GM12878 (cell line): Measurements from ENCODE around the gene SRSF12. TPM values are rescaled to one million over a fixed set of nuclear protein-coding genes. Genes with fewer than 3 reads are reported as not detected.

Experiments
- ATAC-seq: fragments of 200-7000 bp; cut with Tn5 transposase; 3 replicates; pipeline ENCODE4 v1.9.1; 2020; ENCODE audit warnings: mild to moderate bottlenecking, moderate library complexity
- BruUV-seq: library from RNA; stranded (reverse); fragments of 400-500 nt; replicated peaks from 2 replicates; lab custom pipeline; 2021; lab: Mats Ljungman, UMichigan
- CTCF ChIA-PET: fragments of 300-600 bp; sonication (Branson Sonifier 250); formaldehyde crosslinking; extraction: SDS; loops from one replicate; lab custom pipeline; 2021; ENCODE audit warnings: inconsistent platforms; lab: Yijun Ruan, JAX
- POLR2A ChIA-PET: fragments of 350-600 bp; formaldehyde crosslinking; extraction: SDS; loops from one replicate; lab custom pipeline; 2021; ENCODE audit warnings: inconsistent platforms; lab: Charles Lee
- RAD21 ChIA-PET: fragments of 300-600 bp; sonication (Branson Sonifier 250); formaldehyde crosslinking; loops from one replicate; lab custom pipeline; 2023; ENCODE audit warnings: antibody characterized with exemption; ENCODE audit not compliant: unreplicated experiment; lab: Charles Lee
- SMC1A ChIA-PET: fragments of 300-600 bp; sonication (Branson Sonifier 250); formaldehyde crosslinking; loops from one replicate; lab custom pipeline; 2023; ENCODE audit not compliant: unreplicated experiment, uncharacterized antibody; lab: Charles Lee
- DNase-seq: peaks from one replicate; pipeline ENCODE4 v3.0.0-alpha.2; 2011; ENCODE audit warnings: low read depth, low spot score
- FAIRE-seq: peaks from 3 replicates; lab custom pipeline; 2011; peaks lifted over from hg19 to GRCh38; lab: Jason Lieb, UNC
- H2AFZ ChIP-seq: 2 replicates; pipeline ENCODE4 v1.6.0; 2011; ENCODE audit warnings: low read depth, low read length, control low read depth; ENCODE audit not compliant: control insufficient read depth
- H3K27ac ChIP-seq: 2 replicates; pipeline ENCODE4 v1.5.1; 2011; ENCODE audit warnings: control low read depth; ENCODE audit not compliant: control insufficient read depth, insufficient read depth
- H3K27me3 ChIP-seq, 2 experiments: replicated peaks in 1 of 2; 2 replicates each; pipeline versions ENCODE4 v1.6.0 to v1.6.1; 2011; ENCODE audit warnings: low read length in 1 of 2; ENCODE audit not compliant: control insufficient read depth in 2 of 2, insufficient read depth in 2 of 2
- H3K36me3 ChIP-seq, 2 experiments: 2 replicates each; pipeline ENCODE4 v1.5.1; 2011; ENCODE audit warnings: low read length in 1 of 2; ENCODE audit not compliant: control insufficient read depth in 2 of 2, insufficient read depth in 2 of 2
- H3K4me1 ChIP-seq: 2 replicates; pipeline ENCODE4 v1.6.1; 2011; ENCODE audit warnings: mild to moderate bottlenecking, low read length, moderate library complexity, mixed read lengths; ENCODE audit not compliant: control insufficient read depth, insufficient read depth
- H3K4me2 ChIP-seq: 2 replicates; pipeline ENCODE4 v1.6.0; 2011; ENCODE audit warnings: control low read depth; ENCODE audit not compliant: control insufficient read depth, insufficient read depth
- H3K4me3 ChIP-seq: fragments of 200-600 bp; sonication (generic); 2 replicates; pipeline ENCODE4 v1.5.1; 2016
- H3K79me2 ChIP-seq: 2 replicates; pipeline ENCODE4 v1.6.0; 2011; ENCODE audit warnings: low read length; ENCODE audit not compliant: control insufficient read depth, insufficient read depth
- H3K9ac ChIP-seq: 2 replicates; pipeline ENCODE4 v1.8.0; 2011; ENCODE audit warnings: low read length, control low read depth, mixed read lengths; ENCODE audit not compliant: control insufficient read depth, insufficient read depth
- H3K9me3 ChIP-seq: replicated peaks from 3 replicates; pipeline ENCODE4 v1.5.1; 2011; ENCODE audit warnings: mild to moderate bottlenecking, low read length; ENCODE audit not compliant: control insufficient read depth, insufficient read depth
- H4K20me1 ChIP-seq: 2 replicates; pipeline ENCODE4 v1.6.0; 2011; ENCODE audit not compliant: control insufficient read depth, insufficient read depth
- CREB1 ChIP-seq: IDR thresholded peaks from 2 replicates; pipeline ENCODE4 v1.6.1; 2012; ENCODE audit warnings: low read depth, mild to moderate bottlenecking, inconsistent platforms
- EGR1 ChIP-seq, 2 experiments: IDR thresholded peaks; 1 replicate in 1 of 2; 2 replicates in 1 of 2; pipeline ENCODE4 v1.6.1; 2011 to 2012; ENCODE audit warnings: low read depth in 2 of 2, low read length in 2 of 2, borderline replicate concordance in 1 of 2, mild to moderate bottlenecking in 1 of 2, moderate library complexity in 1 of 2
- HDAC6 ChIP-seq: fragments of 200-600 bp; sonication (generic); IDR thresholded peaks from one replicate; pipeline ENCODE4 v1.8.0; 2017; ENCODE audit warnings: antibody characterized with exemption; ENCODE audit not compliant: unreplicated experiment
- PAX8 ChIP-seq: fragments of 450-650 bp; IDR thresholded peaks from 2 replicates; pipeline ENCODE4 v1.6.1; 2017; ENCODE audit warnings: mild to moderate bottlenecking, moderate library complexity
- POLR2AphosphoS5 ChIP-seq: IDR thresholded peaks from 2 replicates; pipeline ENCODE4 v1.6.1; 2011; ENCODE audit warnings: mild to moderate bottlenecking, low read length, inconsistent platforms
- SREBF2 ChIP-seq: IDR thresholded peaks from 2 replicates; pipeline ENCODE4 v1.6.1; 2012; ENCODE audit warnings: mild to moderate bottlenecking, low read length
- TCF3 ChIP-seq: IDR thresholded peaks from 2 replicates; pipeline ENCODE4 v1.6.1; 2012; ENCODE audit warnings: low read depth, mild to moderate bottlenecking, low read length, borderline replicate concordance; ENCODE audit not compliant: insufficient read depth
- ZNF217 ChIP-seq: fragments of 450-650 bp; IDR thresholded peaks from 2 replicates; pipeline ENCODE4 v1.6.1; 2017; ENCODE audit warnings: antibody characterized with exemption, mild to moderate bottlenecking
- ZNF592 ChIP-seq: fragments of 450-650 bp; IDR thresholded peaks from 2 replicates; pipeline ENCODE4 v1.6.1; 2017; ENCODE audit warnings: mild to moderate bottlenecking, moderate library complexity
- WGBS: methylation state at CpG from one replicate; pipeline ENCODE4 v1.1.6; 2016; ENCODE audit warnings: low lambda C conversion rate; ENCODE audit not compliant: insufficient replicate concordance, insufficient coverage; ENCODE audit errors: missing lambda C conversion rate; 5-methylcytosine and 5-hydroxymethylcytosine counted together
- in situ Hi-C: fragments of 300-500 bp; cut with MboI; formaldehyde crosslinking; loops from 9 replicates; pipeline ENCODE4 v1.14.3; 2018; ENCODE audit warnings: mixed read lengths
- intact Hi-C: fragments of 100-400 bp; cut with micrococcal nuclease; formaldehyde crosslinking; loops from one replicate; pipeline ENCODE4 v1.14.2; 2022; ENCODE audit not compliant: unreplicated experiment
- polyA plus RNA-seq, 11 experiments: library from polyadenylated mRNA; depleted of rRNA in 4 of 11; unstranded in 6 of 11; stranded (reverse) in 5 of 11; fragments of >200 nt; fragmentation: Nextera tagmentation in 4 of 11; fragmentation: Illumina TruSeq in 1 of 11; extraction: Ambion mirVana in 4 of 11; extraction: Trizol in 1 of 11; gene quantifications; 1 replicate in 1 of 11; 2 replicates in 10 of 11; pipeline versions ENCODE4 v1.2.1 to v1.2.3, GENCODE V29; 2011 to 2016; ENCODE audit warnings: inconsistent platforms in 2 of 11, missing spikeins in 2 of 11, low read depth in 1 of 11
- total RNA-seq, 4 experiments: library from RNA; depleted of rRNA in 3 of 4; stranded (reverse); fragments of >200 nt in 3 of 4; fragmentation: Illumina TruSeq in 1 of 4; extraction: Trizol in 1 of 4; gene quantifications; 2 replicates each; pipeline versions ENCODE4 v1.2.1 to v1.2.3, GENCODE V29; 2013 to 2021
- TF ChIP-seq, protein P1 (sequence below): IDR thresholded peaks from 2 replicates; pipeline ENCODE4 v1.6.1; 2012; ENCODE audit warnings: low read depth, low read length, improper control_type of control experiment
- TF ChIP-seq, protein P2 (sequence below): fragments of 450-650 bp; IDR thresholded peaks from 2 replicates; pipeline ENCODE4 v1.6.1; 2017; ENCODE audit warnings: low read depth, mild to moderate bottlenecking, moderate library complexity
- TF ChIP-seq, protein P3 (sequence below): fragments of 450-650 bp; IDR thresholded peaks from 2 replicates; pipeline ENCODE4 v1.6.1; 2018; ENCODE audit warnings: borderline replicate concordance, mild to moderate bottlenecking; ENCODE audit not compliant: partially characterized antibody

The SRSF12 gene
- total and polyA plus RNA-seq, 10 of the 15 experiments (the other 5 are each of a cell fraction or from before 2014, with no cell fraction given): 0.03 to 0.23 TPM; not detected in 8

- FAIRE-seq: peak; percentile 96
- H3K27me3 ChIP-seq: no peaks in the 10 kb centered on the region
- peak within 1 kb of the TSS; percentile 99 for H3K9ac ChIP-seq
- under 1% methylated on average over 47 of the region's 63 CpGs for WGBS
- no peaks in the 10 kb centered on the region for H3K9me3 ChIP-seq
- peaks cover 3% of the 10 kb centered on the region; the same call in 1 of the 2 replicates for H4K20me1 ChIP-seq
- peak; percentile 85 for ATAC-seq
- H3K79me2 ChIP-seq: peaks cover 46% of the 10 kb centered on the region
- peak within 1 kb of the TSS; percentile 81 for H3K4me2 ChIP-seq
- ChIA-PET RAD21 (interaction anchor here (0.6 to 2.7 kb wide), 17 partner anchors 11 to 1883 kb away, joined by 3 to 26 read pairs (median 3); partner anchors contain the start of gene PM20D2), SMC1A (interaction anchor here (1.0 to 3.8 kb wide), 8 partner anchors 19 to 291 kb away, joined by 3 to 37 read pairs (median 11); partner anchors contain the start of gene PM20D2), CTCF (interaction anchor here (0.8 to 2.2 kb wide), 9 partner anchors 11 to 292 kb away, joined by 3 to 10 read pairs (median 3); no protein-coding TSS in a partner anchor), POLR2A (interaction anchor here (0.6 to 4.9 kb wide), 24 partner anchors 10 to 916 kb away, joined by 3 to 71 read pairs (median 4); partner anchors contain the start of genes LYRM2, PM20D2, RNGTT and UBE2J1)
- no peaks in the 10 kb centered on the region for H3K4me1 ChIP-seq
- intact Hi-C loops: loop anchor here (1.0 to 2.0 kb wide), 2 partner anchors 66 to 276 kb away; partner anchors contain the start of gene PM20D2
- peak; percentile 96 for DNase-seq
- TSS peak; percentile 61 for BruUV-seq
- peak within 1 kb of the TSS; percentile 93 for H3K4me3 ChIP-seq
- peak within 1 kb of the TSS; percentile 99 for H3K27ac ChIP-seq
- peaks cover 3 to 16% of the 10 kb centered on the region in 2 experiments for H3K36me3 ChIP-seq
- in situ Hi-C loops: no loop called here
- H2AFZ ChIP-seq: peak within 1 kb of the TSS; percentile 59
- TF ChIP-seq CREB1 (peak; percentile 62), ZNF217 (peak; percentile 10; the same call in 1 of the 2 replicates), POLR2AphosphoS5 (peak; percentile 100), EGR1 (IDR thresholded peaks at IDR 0.05; ENCODE audit: borderline replicate concordance in 1 of 2, low read depth in 2 of 2, low read length in 2 of 2) (peak in 1 of 2 experiments; percentile 87; a peak in 2 of 3 replicates), PAX8 (no peak), TCF3 (peak; percentile 77; the same call in 1 of the 2 replicates), SREBF2 (no peak), ZNF592 (no peak), HDAC6 (peak; percentile 71)
- TF ChIP-seq, protein P1, sequence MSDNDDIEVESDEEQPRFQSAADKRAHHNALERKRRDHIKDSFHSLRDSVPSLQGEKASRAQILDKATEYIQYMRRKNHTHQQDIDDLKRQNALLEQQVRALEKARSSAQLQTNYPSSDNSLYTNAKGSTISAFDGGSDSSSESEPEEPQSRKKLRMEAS: peak; percentile 42; the same call in 1 of the 2 replicates
- TF ChIP-seq, protein P2, sequence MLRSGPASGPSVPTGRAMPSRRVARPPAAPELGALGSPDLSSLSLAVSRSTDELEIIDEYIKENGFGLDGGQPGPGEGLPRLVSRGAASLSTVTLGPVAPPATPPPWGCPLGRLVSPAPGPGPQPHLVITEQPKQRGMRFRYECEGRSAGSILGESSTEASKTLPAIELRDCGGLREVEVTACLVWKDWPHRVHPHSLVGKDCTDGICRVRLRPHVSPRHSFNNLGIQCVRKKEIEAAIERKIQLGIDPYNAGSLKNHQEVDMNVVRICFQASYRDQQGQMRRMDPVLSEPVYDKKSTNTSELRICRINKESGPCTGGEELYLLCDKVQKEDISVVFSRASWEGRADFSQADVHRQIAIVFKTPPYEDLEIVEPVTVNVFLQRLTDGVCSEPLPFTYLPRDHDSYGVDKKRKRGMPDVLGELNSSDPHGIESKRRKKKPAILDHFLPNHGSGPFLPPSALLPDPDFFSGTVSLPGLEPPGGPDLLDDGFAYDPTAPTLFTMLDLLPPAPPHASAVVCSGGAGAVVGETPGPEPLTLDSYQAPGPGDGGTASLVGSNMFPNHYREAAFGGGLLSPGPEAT: peak; percentile 65; the same call in 1 of the 2 replicates
- TF ChIP-seq, protein P3, sequence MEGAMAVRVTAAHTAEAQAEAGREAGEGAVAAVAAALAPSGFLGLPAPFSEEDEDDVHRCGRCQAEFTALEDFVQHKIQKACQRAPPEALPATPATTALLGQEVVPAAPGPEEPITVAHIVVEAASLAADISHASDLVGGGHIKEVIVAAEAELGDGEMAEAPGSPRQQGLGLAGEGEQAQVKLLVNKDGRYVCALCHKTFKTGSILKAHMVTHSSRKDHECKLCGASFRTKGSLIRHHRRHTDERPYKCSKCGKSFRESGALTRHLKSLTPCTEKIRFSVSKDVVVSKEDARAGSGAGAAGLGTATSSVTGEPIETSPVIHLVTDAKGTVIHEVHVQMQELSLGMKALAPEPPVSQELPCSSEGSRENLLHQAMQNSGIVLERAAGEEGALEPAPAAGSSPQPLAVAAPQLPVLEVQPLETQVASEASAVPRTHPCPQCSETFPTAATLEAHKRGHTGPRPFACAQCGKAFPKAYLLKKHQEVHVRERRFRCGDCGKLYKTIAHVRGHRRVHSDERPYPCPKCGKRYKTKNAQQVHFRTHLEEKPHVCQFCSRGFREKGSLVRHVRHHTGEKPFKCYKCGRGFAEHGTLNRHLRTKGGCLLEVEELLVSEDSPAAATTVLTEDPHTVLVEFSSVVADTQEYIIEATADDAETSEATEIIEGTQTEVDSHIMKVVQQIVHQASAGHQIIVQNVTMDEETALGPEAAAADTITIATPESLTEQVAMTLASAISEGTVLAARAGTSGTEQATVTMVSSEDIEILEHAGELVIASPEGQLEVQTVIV: no peak
Observed at GRCh38 chr6:89080281-89081128, 37.4 kb downstream of the SRSF12 start, which contains the start of gene PNRC1. Gene PNRC1 (plus strand): TSS chr6:89080751. CDS start chr6:89080895, 144 bp downstream.
